Right lobe of liver (tissue), 4 donors: Measurements from ENCODE around the gene PLPPR2.

Experiments used
- CTCF ChIP-seq, 4 donors: fragments of 200-600 bp in 3 of 4; fragments of 450-650 bp in 1 of 4; IDR thresholded peaks; one replicate each; pipeline versions ENCODE4 v1.5.1 to v1.8.0; 2016 to 2022; ENCODE audit warnings: antibody characterized with exemption in 4 of 4, mild to moderate bottlenecking in 2 of 4
- POLR2A ChIP-seq: fragments of 450-650 bp; IDR thresholded peaks from one replicate; pipeline ENCODE4 v1.6.1; 2017; ENCODE audit warnings: antibody characterized with exemption, mild to moderate bottlenecking
- donor health status: DM: no; HTN: no; CAD: no.
- donor health status: DM: no; HTN: no; CAD: no.
- donor health status: DM: no; HTN: yes; CAD: no.

- TF ChIP-seq CTCF (IDR thresholded peaks at IDR 0.05) (no peak), POLR2A (no peak)
Observed at GRCh38 chr19:11384778-11385129, 29.5 kb downstream of the PLPPR2 start.
